SK-N-SH (cell line): ENCODE data around the gene NSRP1. TPM values are rescaled to one million over a fixed set of nuclear protein-coding genes. Genes with fewer than 3 reads are reported as not detected.

Source experiments
- CTCF ChIA-PET: fragments of 300-600, 350-600 bp; formaldehyde crosslinking; extraction: SDS; loops from one replicate; lab custom pipeline; 2021; lab: Yijun Ruan, JAX
- POLR2A ChIA-PET: fragments of 350-600 bp; sonication (Branson Sonifier 250); formaldehyde crosslinking; extraction: SDS; loops from one replicate; lab custom pipeline; 2020; ENCODE audit warnings: antibody characterized with exemption, inconsistent platforms; lab: Yijun Ruan, JAX
- DNase-seq: peaks from one replicate; pipeline ENCODE4 v3.0.0; 2012
- H2AFZ ChIP-seq: fragments of 200-600 bp; sonication (generic); 2 replicates; pipeline ENCODE4 v1.8.1; 2016; ENCODE audit warnings: antibody characterized with exemption, mild to moderate bottlenecking, low read depth
- H3F3A ChIP-seq: fragments of 200-600 bp; sonication (generic); replicated peaks from 2 replicates; pipeline ENCODE3; 2016; ENCODE audit warnings: antibody characterized with exemption, mild to moderate bottlenecking; ENCODE audit not compliant: insufficient read depth
- H3K27ac ChIP-seq, 2 experiments: fragments of 200-500 bp in 1 of 2; fragments of 200-600 bp in 1 of 2; sonication (Bioruptor generic) in 1 of 2; sonication (generic), shearing (Covaris generic) in 1 of 2; 2 replicates each; pipeline versions ENCODE4 v1.5.1 to v1.6.1; 2014 to 2016; ENCODE audit warnings: low read depth in 2 of 2, inconsistent platforms in 1 of 2, low read length in 1 of 2, mild to moderate bottlenecking in 1 of 2, mixed read lengths in 1 of 2
- H3K27me3 ChIP-seq: fragments of 200-600 bp; sonication (generic), shearing (Covaris generic); 2 replicates; pipeline ENCODE4 v1.6.1; 2016; ENCODE audit warnings: mixed run types; ENCODE audit not compliant: insufficient read depth
- H3K36me3 ChIP-seq, 2 experiments: fragments of 200-500 bp in 1 of 2; fragments of 200-600 bp in 1 of 2; sonication (Bioruptor generic) in 1 of 2; sonication (generic) in 1 of 2; replicated peaks in 1 of 2; 2 replicates each; pipeline versions ENCODE3 to v1.5.1; 2014 to 2016; ENCODE audit warnings: low read length in 1 of 2, mild to moderate bottlenecking in 1 of 2; ENCODE audit not compliant: insufficient read depth in 2 of 2, control insufficient read depth in 1 of 2
- H3K4me1 ChIP-seq, 2 experiments: fragments of 200-500 bp in 1 of 2; fragments of 200-600 bp in 1 of 2; sonication (Bioruptor generic) in 1 of 2; sonication (generic), shearing (Covaris generic) in 1 of 2; 2 replicates each; pipeline versions ENCODE4 v1.5.1 to v1.6.1; 2014 to 2016; ENCODE audit warnings: low read depth in 1 of 2, low read length in 1 of 2, mixed run types in 1 of 2; ENCODE audit not compliant: insufficient read depth in 2 of 2, control insufficient read depth in 1 of 2
- H3K4me2 ChIP-seq: fragments of 200-600 bp; sonication (generic), shearing (Covaris generic); 2 replicates; pipeline ENCODE4 v1.6.1; 2017; ENCODE audit warnings: mixed run types
- H3K4me3 ChIP-seq, 2 experiments: fragments of 200-500 bp in 1 of 2; fragments of 200-600 bp in 1 of 2; sonication (Bioruptor generic) in 1 of 2; sonication (generic), shearing (Covaris generic) in 1 of 2; 2 replicates each; pipeline versions ENCODE4 v1.5.1 to v1.8.1; 2014 to 2016; ENCODE audit warnings: low read depth in 2 of 2, inconsistent platforms in 1 of 2, low read length in 1 of 2, mild to moderate bottlenecking in 1 of 2, mixed read lengths in 1 of 2, moderate library complexity in 1 of 2
- H3K79me2 ChIP-seq: fragments of 200-600 bp; sonication (generic); 2 replicates; pipeline ENCODE4 v1.8.1; 2017; ENCODE audit warnings: mild to moderate bottlenecking; ENCODE audit not compliant: insufficient read depth
- H3K9ac ChIP-seq: fragments of 200-600 bp; sonication (generic); 2 replicates; pipeline ENCODE4 v1.6.1; 2017; ENCODE audit warnings: mixed run types
- H3K9me2 ChIP-seq: fragments of 200-600 bp; sonication (generic); 2 replicates; pipeline ENCODE4 v1.6.1; 2017; ENCODE audit warnings: mixed run types
- H3K9me3 ChIP-seq: fragments of 200-600 bp; sonication (generic); 2 replicates; pipeline ENCODE4 v1.6.1; 2017; ENCODE audit warnings: mixed run types, mild to moderate bottlenecking, moderate library complexity
- H4K20me1 ChIP-seq: fragments of 200-600 bp; sonication (generic); 2 replicates; pipeline ENCODE4 v1.6.1; 2017; ENCODE audit warnings: mild to moderate bottlenecking, mixed run types; ENCODE audit not compliant: insufficient read depth
- CHD2 ChIP-seq: fragments of 150-350 bp; IDR thresholded peaks from 2 replicates; pipeline ENCODE4 v1.6.1; 2018; ENCODE audit warnings: low read length; ENCODE audit not compliant: partially characterized antibody
- ELF1 ChIP-seq: IDR thresholded peaks from 2 replicates; pipeline ENCODE4 v1.4.0; 2012
- FOXJ3 ChIP-seq: sonication (generic); formaldehyde crosslinking; IDR thresholded peaks from 2 replicates; pipeline ENCODE4 v1.5.1; 2020; ENCODE audit warnings: mild to moderate bottlenecking, missing genetic modification reagents
- GATA2 ChIP-seq: sonication (generic); formaldehyde crosslinking; IDR thresholded peaks from 2 replicates; pipeline ENCODE4 v1.5.0; 2020; ENCODE audit warnings: mild to moderate bottlenecking, missing genetic modification reagents
- JUND ChIP-seq: IDR thresholded peaks from 2 replicates; pipeline ENCODE4 v1.4.0; 2012
- MEF2A ChIP-seq: IDR thresholded peaks from 2 replicates; pipeline ENCODE4 v1.4.0; 2012; ENCODE audit warnings: low read depth, borderline replicate concordance
- NFIC ChIP-seq: IDR thresholded peaks from 2 replicates; pipeline ENCODE4 v1.4.0; 2012; ENCODE audit warnings: borderline replicate concordance
- POLR2AphosphoS5 ChIP-seq: IDR thresholded peaks from 2 replicates; pipeline ENCODE4 v1.6.1; 2012; ENCODE audit warnings: low read depth, low read length
- RAD21 ChIP-seq: IDR thresholded peaks from 2 replicates; pipeline ENCODE4 v1.6.1; 2012; ENCODE audit warnings: mild to moderate bottlenecking, low read length
- RCOR1 ChIP-seq: fragments of 150-350 bp; IDR thresholded peaks from 2 replicates; pipeline ENCODE4 v1.6.1; 2017; ENCODE audit warnings: antibody characterized with exemption, low read length
- RFX5 ChIP-seq: IDR thresholded peaks from 2 replicates; pipeline ENCODE4 v1.6.1; 2012; ENCODE audit warnings: mild to moderate bottlenecking, improper control_type of control experiment, low read length
- RXRA ChIP-seq: IDR thresholded peaks from 2 replicates; pipeline ENCODE4 v1.4.0; 2012; ENCODE audit warnings: low read depth, mild to moderate bottlenecking, borderline replicate concordance
- SIN3A ChIP-seq: IDR thresholded peaks from 2 replicates; pipeline ENCODE4 v1.6.1; 2012; ENCODE audit warnings: low read depth, mild to moderate bottlenecking, low read length, moderate library complexity, borderline replicate concordance
- SMC3 ChIP-seq: IDR thresholded peaks from 2 replicates; pipeline ENCODE4 v1.6.1; 2012; ENCODE audit warnings: low read depth, low read length, improper control_type of control experiment
- TAF1 ChIP-seq: IDR thresholded peaks from 2 replicates; pipeline ENCODE4 v1.6.1; 2012; ENCODE audit warnings: low read depth, mild to moderate bottlenecking, low read length, moderate library complexity, borderline replicate concordance
- WGBS: methylation state at CpG from one replicate; pipeline ENCODE4 v1.1.6; 2017; ENCODE audit warnings: low lambda C conversion rate; 5-methylcytosine and 5-hydroxymethylcytosine counted together
- polyA plus RNA-seq, 3 experiments: library from polyadenylated mRNA; depleted of rRNA; stranded (reverse); fragments of >200 nt; gene quantifications; 2 replicates each; pipeline ENCODE4 v1.2.3, GENCODE V29; 2012
- TF ChIP-seq, protein P1 (sequence below): IDR thresholded peaks from 2 replicates; pipeline ENCODE4 v1.4.0; 2012; ENCODE audit warnings: low read depth
- TF ChIP-seq, protein P2 (sequence below): fragments of 150-350 bp; IDR thresholded peaks from 2 replicates; pipeline ENCODE4 v1.6.1; 2016; ENCODE audit warnings: mild to moderate bottlenecking, low read depth, low read length
- TF ChIP-seq, protein P3 (sequence below): IDR thresholded peaks from 2 replicates; pipeline ENCODE4 v1.6.1; 2012; ENCODE audit warnings: mild to moderate bottlenecking, low read depth, low read length, moderate library complexity
- TF ChIP-seq, protein P4 (sequence below): fragments of 200-600 bp; sonication (generic); IDR thresholded peaks from 2 replicates; pipeline ENCODE4 v1.6.1; 2017; ENCODE audit warnings: antibody characterized with exemption, mild to moderate bottlenecking, moderate library complexity

Gene NSRP1
- polyA plus RNA-seq, 1 of the 3 experiments (the other 2 are of a cell fraction): 10.8 TPM

DNA sequence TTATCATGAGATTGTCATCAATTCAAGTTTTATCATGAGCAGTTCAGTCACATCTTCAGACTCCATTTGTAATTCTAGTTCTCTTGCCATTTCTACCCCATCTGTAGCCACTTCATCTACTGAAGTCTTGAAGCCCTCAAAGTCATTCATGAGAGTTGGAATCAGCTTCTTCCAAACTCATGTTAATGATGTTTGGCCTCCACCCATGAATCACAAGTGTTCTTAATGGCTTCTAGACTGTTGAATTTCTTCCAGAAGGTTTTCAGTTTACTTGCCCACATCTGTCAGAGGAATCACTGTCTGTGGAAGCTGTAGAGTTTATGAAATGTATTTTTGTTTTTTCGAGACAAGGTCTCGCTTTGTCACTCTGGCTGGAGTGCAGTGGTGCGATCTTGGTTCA, 16.0 kb downstream of the NSRP1 start:
- Histone ChIP-seq H3K9ac (no peak overlapping the region), H3K27me3 (no peaks in the 10 kb centered on the region), H3K4me1 (no peaks in the 10 kb centered on the region; a peak in 1 of 4 replicates), H3K9me3 (no peaks in the 10 kb centered on the region), H3K79me2 (peaks cover 96% of the 10 kb centered on the region), H3K4me3 (no peak overlapping the region), H3K27ac (no peak overlapping the region), H3F3A (peaks cover 3% of the 10 kb centered on the region), H3K9me2 (no peaks in the 10 kb centered on the region), H4K20me1 (0 out of 2 replicates have a peak, but pooled peaks cover 4% of the 10 kb centered on the region), H3K36me3 (peaks cover 34 to 71% of the 10 kb centered on the region in 2 experiments), H3K4me2 (no peak overlapping the region), H2AFZ (no peak overlapping the region)
- POLR2A ChIA-PET: interaction anchor here (0.6 kb wide), 1 partner anchor 15 kb away, joined by 3 read pairs; no protein-coding TSS in a partner anchor
- DNase-seq: no peak
- 98% methylated on average over 3 of the region's 3 CpGs for WGBS
- TF ChIP-seq MEF2A: no peak
- TF ChIP-seq POLR2AphosphoS5: no peak
- no peak for TF ChIP-seq JUND
- TF ChIP-seq FOXJ3: no peak
- no peak for TF ChIP-seq ELF1
- TF ChIP-seq RAD21: no peak
- no peak for TF ChIP-seq GATA2
- TF ChIP-seq RFX5: no peak
- CTCF ChIA-PET: interaction anchor here (2.0 to 2.3 kb wide), 2 partner anchors 8 to 145 kb away, joined by 8 to 13 read pairs; no protein-coding TSS in a partner anchor

DNA sequence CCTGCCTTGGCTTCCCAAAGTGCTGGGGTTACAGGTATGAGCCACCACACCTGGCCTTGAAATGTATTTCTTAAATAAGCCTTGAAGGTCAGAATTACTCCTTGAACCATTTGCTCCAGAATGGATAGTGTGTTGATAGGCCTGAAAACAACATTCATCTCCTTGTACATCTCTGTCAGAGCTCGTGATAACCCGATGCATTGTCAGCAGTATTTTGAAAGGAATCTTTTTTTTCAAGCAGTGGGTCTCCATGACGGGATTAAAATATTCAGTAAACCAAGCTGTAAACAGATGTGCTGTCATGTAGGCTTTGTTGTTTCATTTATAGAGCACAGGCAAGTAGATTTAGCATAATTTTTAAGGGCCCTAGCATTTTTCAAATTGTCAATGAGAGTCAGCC, 16.6 kb downstream of the NSRP1 start:
- ChIA-PET CTCF (interaction anchor here (1.0 to 2.3 kb wide), 3 partner anchors 8 to 144 kb away, joined by 4 to 13 read pairs (median 8); no protein-coding TSS in a partner anchor), POLR2A (no interaction called here)
- TF ChIP-seq TAF1 (no peak), MEF2A (no peak), POLR2AphosphoS5 (no peak), CHD2 (no peak), SIN3A (no peak), FOXJ3 (no peak), NFIC (no peak), RCOR1 (no peak), RXRA (no peak), ELF1 (no peak), SMC3 (no peak)
- TF ChIP-seq, protein P1, sequence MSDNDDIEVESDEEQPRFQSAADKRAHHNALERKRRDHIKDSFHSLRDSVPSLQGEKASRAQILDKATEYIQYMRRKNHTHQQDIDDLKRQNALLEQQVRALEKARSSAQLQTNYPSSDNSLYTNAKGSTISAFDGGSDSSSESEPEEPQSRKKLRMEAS: no peak
- TF ChIP-seq, protein P2, sequence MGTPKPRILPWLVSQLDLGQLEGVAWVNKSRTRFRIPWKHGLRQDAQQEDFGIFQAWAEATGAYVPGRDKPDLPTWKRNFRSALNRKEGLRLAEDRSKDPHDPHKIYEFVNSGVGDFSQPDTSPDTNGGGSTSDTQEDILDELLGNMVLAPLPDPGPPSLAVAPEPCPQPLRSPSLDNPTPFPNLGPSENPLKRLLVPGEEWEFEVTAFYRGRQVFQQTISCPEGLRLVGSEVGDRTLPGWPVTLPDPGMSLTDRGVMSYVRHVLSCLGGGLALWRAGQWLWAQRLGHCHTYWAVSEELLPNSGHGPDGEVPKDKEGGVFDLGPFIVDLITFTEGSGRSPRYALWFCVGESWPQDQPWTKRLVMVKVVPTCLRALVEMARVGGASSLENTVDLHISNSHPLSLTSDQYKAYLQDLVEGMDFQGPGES: no peak
- TF ChIP-seq, protein P3, sequence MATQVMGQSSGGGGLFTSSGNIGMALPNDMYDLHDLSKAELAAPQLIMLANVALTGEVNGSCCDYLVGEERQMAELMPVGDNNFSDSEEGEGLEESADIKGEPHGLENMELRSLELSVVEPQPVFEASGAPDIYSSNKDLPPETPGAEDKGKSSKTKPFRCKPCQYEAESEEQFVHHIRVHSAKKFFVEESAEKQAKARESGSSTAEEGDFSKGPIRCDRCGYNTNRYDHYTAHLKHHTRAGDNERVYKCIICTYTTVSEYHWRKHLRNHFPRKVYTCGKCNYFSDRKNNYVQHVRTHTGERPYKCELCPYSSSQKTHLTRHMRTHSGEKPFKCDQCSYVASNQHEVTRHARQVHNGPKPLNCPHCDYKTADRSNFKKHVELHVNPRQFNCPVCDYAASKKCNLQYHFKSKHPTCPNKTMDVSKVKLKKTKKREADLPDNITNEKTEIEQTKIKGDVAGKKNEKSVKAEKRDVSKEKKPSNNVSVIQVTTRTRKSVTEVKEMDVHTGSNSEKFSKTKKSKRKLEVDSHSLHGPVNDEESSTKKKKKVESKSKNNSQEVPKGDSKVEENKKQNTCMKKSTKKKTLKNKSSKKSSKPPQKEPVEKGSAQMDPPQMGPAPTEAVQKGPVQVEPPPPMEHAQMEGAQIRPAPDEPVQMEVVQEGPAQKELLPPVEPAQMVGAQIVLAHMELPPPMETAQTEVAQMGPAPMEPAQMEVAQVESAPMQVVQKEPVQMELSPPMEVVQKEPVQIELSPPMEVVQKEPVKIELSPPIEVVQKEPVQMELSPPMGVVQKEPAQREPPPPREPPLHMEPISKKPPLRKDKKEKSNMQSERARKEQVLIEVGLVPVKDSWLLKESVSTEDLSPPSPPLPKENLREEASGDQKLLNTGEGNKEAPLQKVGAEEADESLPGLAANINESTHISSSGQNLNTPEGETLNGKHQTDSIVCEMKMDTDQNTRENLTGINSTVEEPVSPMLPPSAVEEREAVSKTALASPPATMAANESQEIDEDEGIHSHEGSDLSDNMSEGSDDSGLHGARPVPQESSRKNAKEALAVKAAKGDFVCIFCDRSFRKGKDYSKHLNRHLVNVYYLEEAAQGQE: no peak
- TF ChIP-seq, protein P4, sequence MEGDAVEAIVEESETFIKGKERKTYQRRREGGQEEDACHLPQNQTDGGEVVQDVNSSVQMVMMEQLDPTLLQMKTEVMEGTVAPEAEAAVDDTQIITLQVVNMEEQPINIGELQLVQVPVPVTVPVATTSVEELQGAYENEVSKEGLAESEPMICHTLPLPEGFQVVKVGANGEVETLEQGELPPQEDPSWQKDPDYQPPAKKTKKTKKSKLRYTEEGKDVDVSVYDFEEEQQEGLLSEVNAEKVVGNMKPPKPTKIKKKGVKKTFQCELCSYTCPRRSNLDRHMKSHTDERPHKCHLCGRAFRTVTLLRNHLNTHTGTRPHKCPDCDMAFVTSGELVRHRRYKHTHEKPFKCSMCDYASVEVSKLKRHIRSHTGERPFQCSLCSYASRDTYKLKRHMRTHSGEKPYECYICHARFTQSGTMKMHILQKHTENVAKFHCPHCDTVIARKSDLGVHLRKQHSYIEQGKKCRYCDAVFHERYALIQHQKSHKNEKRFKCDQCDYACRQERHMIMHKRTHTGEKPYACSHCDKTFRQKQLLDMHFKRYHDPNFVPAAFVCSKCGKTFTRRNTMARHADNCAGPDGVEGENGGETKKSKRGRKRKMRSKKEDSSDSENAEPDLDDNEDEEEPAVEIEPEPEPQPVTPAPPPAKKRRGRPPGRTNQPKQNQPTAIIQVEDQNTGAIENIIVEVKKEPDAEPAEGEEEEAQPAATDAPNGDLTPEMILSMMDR: no peak
- peaks cover 98% of the 10 kb centered on the region for H3K79me2 ChIP-seq
- peaks cover 3% of the 10 kb centered on the region for H3F3A ChIP-seq
- 96% methylated on average over 3 of the region's 3 CpGs for WGBS
- H2AFZ ChIP-seq: no peak overlapping the region
- H3K4me1 ChIP-seq: no peaks in the 10 kb centered on the region; a peak in 1 of 4 replicates
- H3K4me2 ChIP-seq: no peak overlapping the region
- no peaks in the 10 kb centered on the region for H3K9me2 ChIP-seq
- no peaks in the 10 kb centered on the region for H3K9me3 ChIP-seq
- no peak overlapping the region for H3K4me3 ChIP-seq
- H3K27ac ChIP-seq: no peak overlapping the region
- no peak overlapping the region for H3K9ac ChIP-seq
- H3K36me3 ChIP-seq: peaks cover 30 to 69% of the 10 kb centered on the region in 2 experiments
- 0 out of 2 replicates have a peak, but pooled peaks cover 4% of the 10 kb centered on the region for H4K20me1 ChIP-seq
- no peak for DNase-seq
- H3K27me3 ChIP-seq: no peaks in the 10 kb centered on the region
